AG10803 (cell line): Measurements from ENCODE around the gene SUPT20H.

Experiments used
- DNase-seq: peaks from one replicate; pipeline ENCODE4 v3.0.0; 2010; ENCODE audit warnings: low read depth
- H3K4me3 ChIP-seq: 2 replicates; pipeline ENCODE4 v1.5.1; 2011; ENCODE audit warnings: mild to moderate bottlenecking, low read length, control low read depth
- TF ChIP-seq, protein P1 (sequence below): conservative IDR thresholded peaks from 2 replicates; pipeline ENCODE4 v1.5.1; 2011; ENCODE audit warnings: mild to moderate bottlenecking, low read length, control low read depth, inconsistent platforms

SUPT20H gene

DNA sequence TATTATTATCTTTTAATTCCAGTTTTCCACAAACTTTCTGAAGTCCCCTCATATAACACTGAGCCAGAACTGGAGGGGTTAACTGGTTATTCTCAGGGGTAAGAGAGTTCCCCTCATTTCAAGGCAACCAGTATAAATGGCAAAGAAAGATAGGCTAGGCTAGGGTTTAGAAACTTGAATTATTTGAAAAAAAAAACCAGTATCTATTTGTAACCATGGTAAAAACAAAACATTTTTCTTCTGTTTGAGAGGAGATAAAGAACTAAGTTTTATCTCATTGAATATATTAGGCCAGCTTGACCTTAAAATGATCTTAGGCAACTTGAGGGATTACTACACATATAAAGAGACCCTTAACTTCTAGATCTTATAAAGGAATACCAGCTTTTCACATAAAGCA, 19.6 kb downstream of the SUPT20H start:
- DNase-seq: no peak
- TF ChIP-seq, protein P1, sequence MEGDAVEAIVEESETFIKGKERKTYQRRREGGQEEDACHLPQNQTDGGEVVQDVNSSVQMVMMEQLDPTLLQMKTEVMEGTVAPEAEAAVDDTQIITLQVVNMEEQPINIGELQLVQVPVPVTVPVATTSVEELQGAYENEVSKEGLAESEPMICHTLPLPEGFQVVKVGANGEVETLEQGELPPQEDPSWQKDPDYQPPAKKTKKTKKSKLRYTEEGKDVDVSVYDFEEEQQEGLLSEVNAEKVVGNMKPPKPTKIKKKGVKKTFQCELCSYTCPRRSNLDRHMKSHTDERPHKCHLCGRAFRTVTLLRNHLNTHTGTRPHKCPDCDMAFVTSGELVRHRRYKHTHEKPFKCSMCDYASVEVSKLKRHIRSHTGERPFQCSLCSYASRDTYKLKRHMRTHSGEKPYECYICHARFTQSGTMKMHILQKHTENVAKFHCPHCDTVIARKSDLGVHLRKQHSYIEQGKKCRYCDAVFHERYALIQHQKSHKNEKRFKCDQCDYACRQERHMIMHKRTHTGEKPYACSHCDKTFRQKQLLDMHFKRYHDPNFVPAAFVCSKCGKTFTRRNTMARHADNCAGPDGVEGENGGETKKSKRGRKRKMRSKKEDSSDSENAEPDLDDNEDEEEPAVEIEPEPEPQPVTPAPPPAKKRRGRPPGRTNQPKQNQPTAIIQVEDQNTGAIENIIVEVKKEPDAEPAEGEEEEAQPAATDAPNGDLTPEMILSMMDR: no peak
- no peak overlapping the region for H3K4me3 ChIP-seq

DNA sequence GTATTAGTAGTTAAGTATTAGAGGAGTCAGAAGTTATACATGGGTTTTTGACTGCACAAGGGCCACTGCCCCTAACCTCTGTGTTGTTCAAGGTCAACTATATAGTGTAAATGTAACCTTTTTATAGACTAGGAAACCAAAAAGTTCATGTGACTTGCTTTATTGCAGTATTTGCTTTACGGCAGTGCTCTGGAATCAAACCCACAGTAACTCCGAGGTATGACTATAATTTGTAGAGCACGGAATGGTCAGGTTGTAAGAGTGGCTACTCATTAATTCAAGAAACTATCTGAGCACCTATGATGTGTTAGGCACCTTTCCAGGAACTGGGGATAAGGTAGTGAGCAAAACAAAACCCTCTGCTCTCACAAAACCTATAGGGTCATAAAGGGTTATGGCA, 22.2 kb downstream of the SUPT20H start:
- no peak overlapping the region for H3K4me3 ChIP-seq
- TF ChIP-seq, protein P1: no peak

DNA sequence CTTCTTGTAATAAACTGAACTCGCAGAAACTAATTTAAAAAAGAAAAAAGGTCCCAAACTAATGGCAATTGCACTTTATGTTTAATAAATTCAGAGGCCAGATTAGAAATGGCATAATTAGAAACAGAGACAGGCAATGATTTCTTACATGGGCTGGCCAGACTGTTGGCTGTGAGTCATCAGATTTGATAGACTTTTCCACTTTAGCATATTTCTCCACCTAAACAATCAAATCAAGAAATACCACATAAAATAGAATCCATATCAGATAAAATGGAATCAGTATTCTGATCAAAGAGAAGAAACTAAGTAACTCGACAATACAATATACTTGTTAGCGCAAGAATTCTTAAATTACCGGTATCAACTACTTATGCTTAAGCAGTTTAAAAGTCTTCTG, 29.9 kb downstream of the SUPT20H start:
- H3K4me3 ChIP-seq: no peak overlapping the region
- peak; percentile 27 for DNase-seq
- TF ChIP-seq, protein P1: no peak

More for the DNA sequence above, 22.2 kb downstream of the SUPT20H start:
- DNase-seq: no peak

DNA sequence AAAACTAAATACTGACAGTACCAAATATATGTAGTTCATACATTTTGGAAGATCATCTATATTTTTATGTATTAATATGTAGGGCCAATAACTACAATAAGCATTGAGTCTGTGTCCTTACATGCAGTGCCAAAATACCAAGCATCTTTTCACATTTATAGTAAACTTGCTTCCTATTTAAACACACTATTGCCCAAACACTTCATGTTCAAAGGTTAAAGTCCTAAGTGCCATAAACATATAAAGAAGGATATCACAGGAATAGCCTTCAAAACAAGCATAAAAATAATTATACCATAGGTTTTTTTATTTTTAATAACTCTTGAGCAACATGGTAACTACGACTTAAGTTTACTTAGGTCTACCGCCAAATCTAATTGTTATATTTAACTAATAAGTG, 31.8 kb downstream of the SUPT20H start:
- DNase-seq: no peak
- TF ChIP-seq, protein P1: no peak
- H3K4me3 ChIP-seq: no peak overlapping the region

DNA sequence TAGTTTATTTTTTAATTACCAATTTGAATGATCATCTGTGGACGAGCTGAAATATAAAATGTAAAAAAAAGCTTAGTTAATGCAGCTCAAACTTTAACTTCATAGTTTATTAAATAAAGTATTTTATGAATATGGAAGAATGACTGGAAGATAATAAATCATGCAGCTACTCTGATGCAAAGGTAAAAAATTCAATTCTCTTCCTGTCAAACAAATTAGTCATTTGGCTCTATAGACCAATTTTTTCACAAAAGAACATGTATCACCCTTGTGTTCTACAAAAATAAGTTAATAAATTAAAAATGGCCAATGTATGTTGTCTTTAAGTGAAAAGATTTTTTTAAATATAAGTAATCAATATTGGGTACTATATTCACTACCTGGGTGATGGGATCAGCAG, 32.7 kb downstream of the SUPT20H start:
- DNase-seq: no peak
- TF ChIP-seq, protein P1: no peak
- H3K4me3 ChIP-seq: no peak overlapping the region

DNA sequence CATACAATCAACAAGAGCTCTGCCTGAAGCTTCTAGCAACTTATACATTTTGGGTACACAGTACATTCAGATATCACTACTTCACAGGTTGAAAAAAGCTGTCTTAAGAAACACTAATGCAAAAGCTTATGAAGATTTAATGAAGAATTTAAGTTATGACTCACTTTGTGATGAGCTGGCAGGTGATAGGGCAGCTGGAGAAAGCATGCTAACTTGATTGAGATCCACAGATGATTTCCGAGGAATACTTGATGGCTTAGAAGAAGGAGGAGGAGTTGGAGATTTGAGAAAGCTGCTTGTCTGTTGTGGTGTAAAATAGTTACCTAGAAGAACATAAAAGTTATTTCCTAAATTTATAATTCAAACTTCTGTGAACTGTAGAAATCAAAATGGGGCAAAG, 35.6 kb downstream of the SUPT20H start:
- DNase-seq: peak; percentile 45
- TF ChIP-seq, protein P1: no peak

DNA sequence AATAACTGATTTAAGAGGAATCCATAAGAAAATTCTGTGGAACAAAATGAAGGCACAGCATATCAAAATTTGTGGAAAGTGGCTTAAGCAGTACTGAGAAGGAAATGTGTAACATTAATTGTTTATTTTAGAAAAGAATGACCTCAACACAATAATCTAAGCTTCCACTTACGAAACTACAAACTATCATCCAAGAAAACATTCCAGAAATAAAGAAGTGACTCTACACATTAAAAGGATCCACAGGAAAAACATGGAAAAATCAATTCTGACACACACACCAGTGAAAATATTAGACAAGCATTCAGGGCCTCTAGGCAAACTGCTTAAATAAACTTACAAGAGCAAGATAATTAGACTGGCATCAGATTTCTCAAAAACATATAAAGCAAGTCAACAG, 44.9 kb downstream of the SUPT20H start:
- no peak overlapping the region for H3K4me3 ChIP-seq
- TF ChIP-seq, protein P1: no peak
- peak; percentile 13 for DNase-seq

More for the DNA sequence above, 35.6 kb downstream of the SUPT20H start:
- H3K4me3 ChIP-seq: no peak overlapping the region
